ENCODE results near the gene PCSK4.
"Not testable (repeated sequence)": the region's sequence is repeated elsewhere in the genome, so short reads cannot be mapped to it uniquely, and the experiment has no call there.

PCSK4 gene

DNA sequence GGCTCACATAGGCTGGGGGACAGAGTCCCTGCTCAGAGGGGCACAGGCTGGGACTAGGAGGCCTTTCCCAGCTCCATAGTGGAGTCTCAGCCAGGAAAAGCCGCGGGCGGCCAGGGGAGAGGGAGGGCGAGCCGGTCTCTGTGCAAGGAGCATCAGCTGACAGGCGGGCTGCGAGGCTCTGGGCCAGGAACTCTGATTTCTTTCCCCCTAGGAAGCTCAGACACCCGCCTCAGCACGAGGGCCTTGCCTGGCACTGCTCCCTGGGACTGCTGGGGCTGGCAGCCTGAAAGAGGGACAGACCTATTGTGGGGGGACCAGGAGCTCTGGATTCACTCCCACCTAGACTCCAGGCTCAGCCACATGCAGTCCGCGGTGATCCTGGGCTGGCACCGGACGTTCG, 31.5 kb upstream of the PCSK4 start:
- DNase-seq: no peak

- DNase-seq: no peak
These were observed 30.1 kb upstream of the PCSK4 start for GRCh38 chr19:1520203-1520780.

DNA sequence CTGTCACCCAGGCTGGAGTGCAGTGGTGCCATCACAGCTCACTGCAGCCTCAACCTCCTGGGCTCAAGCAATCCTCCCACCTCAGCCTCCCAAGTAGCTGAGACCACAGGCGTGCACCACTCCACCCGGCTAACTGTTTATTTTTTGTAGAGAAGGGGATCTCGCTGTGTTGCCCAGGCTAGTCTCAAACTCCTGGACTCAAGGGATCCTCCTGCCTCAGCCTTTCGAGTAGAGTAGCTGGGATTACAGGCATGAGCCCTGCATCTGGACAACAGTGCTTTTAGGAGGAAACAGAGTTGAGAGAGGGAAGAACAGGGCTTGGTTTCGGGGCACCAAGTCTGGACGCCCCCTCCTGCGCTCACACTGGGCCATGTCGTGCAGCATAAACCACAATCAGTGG, 29.7 kb upstream of the PCSK4 start:
- DNase-seq: not testable (repeated sequence)

GRCh38 chr19:1518471-1518870, 28.3 kb upstream of the PCSK4 start:
- DNase-seq: no peak

DNA sequence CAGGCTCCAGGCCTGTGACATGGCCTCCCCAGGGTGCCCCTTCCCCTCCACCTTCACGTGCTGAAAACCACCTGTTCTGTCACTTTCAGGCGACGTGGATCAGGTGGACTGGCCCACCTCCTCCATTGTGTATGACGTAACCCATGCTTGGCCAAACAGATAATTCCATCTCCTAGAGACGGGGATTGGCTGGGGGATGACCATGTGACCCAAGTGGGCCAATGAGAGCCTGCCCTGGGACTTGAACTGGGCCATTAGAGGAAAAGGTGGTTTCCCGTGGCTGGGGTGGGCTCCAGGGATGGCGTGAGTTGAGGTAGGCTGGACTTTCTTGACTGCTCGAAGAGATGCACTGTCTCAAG, 26.2 kb upstream of the PCSK4 start:
- no peak for DNase-seq

GRCh38 chr19:1514986-1515721, 25.0 kb upstream of the PCSK4 start:
- no peak for DNase-seq

GRCh38 chr19:1514295-1514661, 24.1 kb upstream of the PCSK4 start:
- DNase-seq: no peak

DNA sequence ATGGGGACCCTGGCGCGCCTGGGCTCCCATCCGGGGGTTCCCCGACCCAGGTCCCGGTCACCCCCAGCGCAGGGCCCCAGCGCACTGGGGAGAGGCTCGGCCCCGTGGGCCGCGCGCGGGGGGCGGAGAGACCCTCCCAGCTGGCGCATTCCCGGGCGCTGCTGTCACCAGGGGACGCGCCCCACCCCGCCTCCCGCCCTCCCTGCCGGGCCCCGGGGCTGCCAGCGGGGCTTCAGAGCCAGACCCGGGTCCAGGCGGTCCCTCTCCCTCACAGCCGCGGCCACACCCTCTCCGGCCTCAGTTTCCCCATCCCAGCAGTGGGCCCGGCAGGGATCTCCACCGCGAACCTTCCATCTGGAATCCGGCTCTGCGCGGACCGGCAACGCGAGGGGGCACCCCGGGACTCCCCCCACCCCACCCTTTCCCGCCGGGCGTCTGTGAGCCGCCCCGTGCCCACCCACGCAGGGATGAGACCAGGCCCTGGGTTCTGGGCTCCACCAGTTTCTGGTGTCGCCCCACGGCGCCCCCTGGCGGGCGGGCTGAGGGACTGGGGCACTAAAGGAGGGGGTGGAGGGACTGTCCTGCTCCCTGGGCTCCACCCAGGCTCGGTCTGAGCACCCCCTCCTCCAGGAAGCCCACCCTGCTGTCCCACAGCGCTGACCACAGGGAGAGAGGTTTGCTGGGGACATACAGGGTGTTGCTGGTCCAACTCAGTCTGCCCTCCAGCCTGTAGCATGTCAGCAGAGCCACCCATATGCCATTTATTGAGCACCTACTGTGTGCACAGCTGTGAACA, 23.5 kb upstream of the PCSK4 start:
- DNase-seq: no peak

DNA sequence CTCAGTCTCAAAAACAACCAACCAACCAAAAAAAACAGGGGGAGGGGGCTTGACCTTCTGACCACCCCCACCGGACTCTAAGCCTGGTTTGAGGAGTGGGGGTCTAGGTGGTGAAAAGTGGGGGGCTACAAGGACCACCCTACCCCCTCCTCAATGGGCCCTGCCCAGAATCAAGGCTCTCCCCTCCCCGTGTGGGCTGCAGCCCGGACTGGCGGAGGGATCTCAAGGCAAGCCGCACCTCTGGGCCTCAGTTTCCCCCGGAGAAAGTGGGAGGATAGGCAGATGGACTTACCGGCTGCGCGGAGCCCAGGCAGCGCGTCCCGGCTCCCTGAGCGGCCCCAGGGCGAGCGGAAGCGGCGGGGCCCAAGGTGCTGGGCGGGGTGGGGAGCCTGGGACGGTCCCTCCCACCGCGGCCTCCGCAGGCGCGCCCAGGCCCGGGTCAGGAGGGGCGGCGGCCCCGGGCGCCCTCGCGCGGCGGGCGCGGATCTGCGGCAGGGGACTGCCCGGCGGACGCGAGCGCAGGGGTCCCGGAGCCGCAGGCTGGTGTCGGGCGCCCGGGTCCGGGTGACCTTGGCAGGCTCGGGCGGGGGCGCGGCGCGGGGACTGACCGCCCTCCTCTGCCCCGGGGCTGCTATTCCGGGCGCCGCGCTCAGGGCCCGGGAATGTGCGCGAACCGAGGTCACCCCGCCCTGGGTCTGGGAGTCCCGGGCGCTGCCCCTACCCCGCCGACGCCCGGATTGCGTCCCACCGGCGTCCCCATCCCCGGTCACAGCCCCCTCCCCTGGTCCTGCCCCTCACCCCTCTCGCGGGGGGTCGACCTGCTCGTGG, 22.7 kb upstream of the PCSK4 start, which contains the start of gene ADAMTSL5:
Gene ADAMTSL5, minus strand, starts transcription at position 349 of the 828 bp plus-strand sequence. CDS start 2,076 bp downstream, outside the sequence.
- peak in 1 of 2 experiments; percentile 22 for DNase-seq

GRCh38 chr19:1511318-1512317, 21.5 kb upstream of the PCSK4 start:
- DNase-seq: no peak

GRCh38 chr19:1510807-1511206, 20.7 kb upstream of the PCSK4 start:
- no peak for DNase-seq

DNA sequence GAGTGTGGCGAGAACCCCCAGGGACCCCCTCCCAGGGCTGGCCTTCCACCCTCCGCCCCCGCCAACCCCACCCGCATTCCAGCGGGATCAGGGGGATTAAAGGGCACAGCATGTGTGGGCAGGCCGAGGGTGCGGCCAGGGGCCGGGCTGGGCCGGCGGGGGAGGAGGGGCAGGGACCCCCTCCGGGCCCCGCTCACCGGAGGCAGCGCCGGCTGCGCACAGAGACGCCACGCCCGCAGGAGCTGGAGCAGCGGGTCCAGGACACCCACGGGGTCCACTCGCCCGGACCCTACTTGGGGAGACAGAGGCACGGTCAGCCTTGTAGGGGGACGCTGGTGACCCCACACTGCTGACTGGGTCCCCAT, 20.3 kb upstream of the PCSK4 start:
- no peak for DNase-seq

DNA sequence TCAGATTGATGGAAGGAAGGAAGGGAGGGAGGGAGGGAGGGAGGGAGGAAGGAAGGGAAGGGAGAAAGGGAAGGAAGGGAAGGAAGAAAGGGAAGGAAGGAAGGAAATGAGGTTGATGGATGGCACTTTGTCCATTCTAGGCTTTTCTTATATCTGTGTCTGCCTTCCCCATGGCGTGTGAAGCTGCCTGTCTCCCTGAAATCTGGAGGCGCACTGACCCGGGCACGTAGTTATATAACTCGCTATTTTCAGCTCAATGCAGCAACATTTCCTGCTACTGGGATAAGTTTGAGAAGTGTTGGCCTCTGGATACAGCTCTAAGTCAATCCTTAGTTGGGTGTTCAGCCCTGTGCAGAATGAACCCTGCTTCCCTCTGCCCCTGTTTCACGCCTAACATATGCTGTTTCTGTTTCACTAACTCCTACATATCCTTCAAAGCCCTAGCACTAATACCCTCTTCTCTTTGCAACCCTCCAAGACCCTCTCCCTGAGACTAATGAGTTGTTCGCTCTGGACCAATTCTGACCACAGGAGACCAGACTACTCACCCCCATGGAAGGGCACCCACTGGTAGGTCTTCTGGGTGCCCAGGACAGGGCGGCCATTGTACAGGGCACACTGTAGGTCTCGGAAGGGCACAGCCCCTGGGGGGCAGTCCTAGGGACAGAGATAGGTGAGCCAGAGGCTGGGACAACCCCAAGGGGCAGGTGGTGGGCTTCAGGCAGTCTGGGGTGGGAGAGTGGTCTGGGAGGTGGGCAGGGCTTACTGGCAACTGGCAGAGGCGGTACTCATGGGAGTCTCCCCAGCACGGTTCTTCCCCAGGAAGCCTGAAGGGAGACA, 19.7 kb upstream of the PCSK4 start:
- DNase-seq: no peak

GRCh38 chr19:1508507-1508856, 18.3 kb upstream of the PCSK4 start:
- DNase-seq: no peak

GRCh38 chr19:1507763-1508506, 17.8 kb upstream of the PCSK4 start:
- peak; percentile 88 to 89 for DNase-seq

DNA sequence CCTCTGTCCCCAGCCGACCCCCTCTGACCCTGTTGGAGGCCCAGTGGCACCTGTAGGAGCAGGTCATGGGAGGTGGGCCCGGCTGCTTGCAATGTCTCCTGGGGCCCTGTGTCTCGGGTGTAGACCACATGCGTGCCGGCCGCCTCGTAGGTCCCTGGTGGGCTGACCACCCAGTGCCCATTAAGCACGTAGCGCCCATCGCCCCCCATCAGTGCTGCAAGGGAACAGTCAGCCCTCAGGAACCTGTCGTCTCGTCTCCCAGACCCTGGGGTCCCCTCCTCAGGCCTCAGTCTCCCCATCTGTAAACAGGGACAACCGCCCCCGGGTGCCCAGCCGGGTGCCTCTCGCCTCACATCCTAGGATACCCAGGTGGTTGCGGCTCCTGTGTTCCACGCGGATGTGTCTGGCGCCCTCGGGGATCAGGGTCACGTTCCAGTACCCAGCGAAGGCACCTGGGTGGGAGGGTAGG, 17.1 kb upstream of the PCSK4 start:
- DNase-seq: no peak

- DNase-seq: no peak
These were observed 16.1 kb upstream of the PCSK4 start for GRCh38 chr19:1505991-1506881.

DNA sequence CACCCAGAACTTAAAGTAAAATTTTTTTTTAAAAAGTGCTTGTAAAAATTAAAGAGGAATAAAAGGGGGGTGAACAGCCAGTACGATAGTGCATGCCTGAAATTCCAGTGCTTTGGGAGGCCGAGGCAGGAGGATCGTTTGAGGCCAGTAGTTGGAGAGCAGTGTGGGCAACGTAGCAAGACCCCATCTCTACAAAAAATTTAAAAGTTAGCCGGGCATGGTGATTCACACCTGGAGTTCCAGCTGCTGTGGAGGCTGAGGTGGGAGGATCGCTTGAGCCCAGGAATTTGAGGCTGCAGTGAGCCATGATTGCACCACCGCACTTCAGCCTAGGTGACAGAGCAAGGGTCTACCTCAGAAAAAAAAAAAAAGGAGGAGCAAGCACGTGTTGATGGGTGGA, 14.9 kb upstream of the PCSK4 start:
- DNase-seq: no peak
